ENCODE measurements around the gene MINDY4B.

- TF ChIP-seq CTCF (conservative IDR thresholded peaks at IDR 0.05; ENCODE audit: low read depth, low read length) (no peak), EZH2 (IDR thresholded peaks at IDR 0.05; ENCODE audit: borderline replicate concordance, low read depth, low read length, poor library complexity, severe bottlenecking) (no peak)
Measured at GRCh38 chr3:150905746-150906145, 507 bp upstream of the MINDY4B start.
